HG02623 (cell line): ENCODE data around the gene KLF5.
"Not testable (repeated sequence)": the region's sequence is repeated elsewhere in the genome, so short reads cannot be mapped to it uniquely, and the experiment has no call there.

Experiments
- ATAC-seq: cut with Tn5 transposase; IDR thresholded peaks from one replicate; pipeline ENCODE4 v1.9.1; 2021; ENCODE audit warnings: moderate library complexity; ENCODE audit not compliant: unreplicated experiment

KLF5 gene

DNA sequence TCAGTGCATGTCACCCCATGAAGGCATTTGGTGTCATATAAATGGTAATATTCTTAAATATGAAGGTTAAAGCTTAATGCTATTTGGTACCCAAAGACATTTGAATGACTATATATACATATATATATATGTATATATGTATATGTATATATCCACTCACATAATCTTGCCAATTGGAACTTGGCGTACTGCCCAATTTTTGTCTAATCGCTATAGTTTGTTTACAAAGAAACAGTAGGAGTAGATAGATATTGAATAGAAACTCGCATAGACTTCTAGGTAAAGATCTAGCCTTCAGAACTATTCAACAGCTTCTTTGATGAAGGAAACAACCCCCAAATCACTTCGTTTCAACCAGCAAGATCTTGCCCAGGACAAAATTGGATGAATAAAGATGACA is 24.1 kb downstream of the KLF5 start:
- no peak for ATAC-seq

DNA sequence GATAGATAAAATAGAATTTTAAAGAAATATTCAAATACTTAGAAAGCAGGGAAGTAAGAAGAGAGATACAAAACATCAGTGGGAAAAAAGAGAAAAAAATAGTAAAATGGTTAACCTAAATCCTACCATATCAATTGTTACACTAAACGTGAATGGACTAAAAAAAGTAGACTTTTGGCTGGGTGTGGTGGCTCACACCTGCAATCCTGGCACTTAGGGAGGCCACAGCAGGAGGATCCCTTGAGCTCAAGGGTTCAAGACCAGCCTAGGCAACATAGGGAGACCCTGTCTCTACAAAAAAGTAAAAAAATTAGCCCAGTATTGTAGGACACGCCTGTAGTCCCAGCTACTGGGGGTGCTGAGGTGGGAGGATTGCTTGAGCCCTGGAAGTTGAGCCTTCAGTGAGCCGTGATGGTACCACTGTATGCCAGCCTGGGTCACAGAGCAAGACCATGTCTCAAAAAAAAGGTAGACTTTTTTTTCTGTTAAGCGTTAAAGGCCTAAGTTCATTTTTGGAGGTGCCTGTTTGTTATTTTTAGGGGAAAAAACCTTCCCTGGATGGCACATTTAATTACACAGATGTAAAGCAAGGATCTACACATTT is 29.6 kb downstream of the KLF5 start:
- ATAC-seq, result no peak

- no peak for ATAC-seq
Observed at GRCh38 chr13:73089213-73089612, 30.4 kb downstream of the KLF5 start.

GRCh38 chr13:73090116-73090822 is 31.5 kb downstream of the KLF5 start:
- ATAC-seq, result peak; percentile 50

DNA sequence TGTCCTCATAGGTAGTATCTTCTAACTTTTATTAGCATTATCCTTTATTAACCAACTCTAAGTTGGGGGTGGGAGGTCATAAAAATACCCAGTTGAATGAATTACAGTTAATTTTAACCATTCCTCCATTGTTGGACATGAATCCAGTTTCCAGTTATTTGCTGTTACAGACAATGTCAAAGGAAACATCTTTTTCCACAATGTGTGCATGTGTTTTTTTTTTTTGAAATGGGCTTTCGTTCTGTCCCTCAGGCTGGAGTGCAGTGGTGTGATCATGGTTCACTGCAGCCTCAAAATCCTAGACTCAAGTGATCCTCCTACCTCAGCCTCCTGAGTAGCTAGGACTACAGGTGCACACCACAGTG is 32.0 kb downstream of the KLF5 start:
- ATAC-seq, result no peak

DNA sequence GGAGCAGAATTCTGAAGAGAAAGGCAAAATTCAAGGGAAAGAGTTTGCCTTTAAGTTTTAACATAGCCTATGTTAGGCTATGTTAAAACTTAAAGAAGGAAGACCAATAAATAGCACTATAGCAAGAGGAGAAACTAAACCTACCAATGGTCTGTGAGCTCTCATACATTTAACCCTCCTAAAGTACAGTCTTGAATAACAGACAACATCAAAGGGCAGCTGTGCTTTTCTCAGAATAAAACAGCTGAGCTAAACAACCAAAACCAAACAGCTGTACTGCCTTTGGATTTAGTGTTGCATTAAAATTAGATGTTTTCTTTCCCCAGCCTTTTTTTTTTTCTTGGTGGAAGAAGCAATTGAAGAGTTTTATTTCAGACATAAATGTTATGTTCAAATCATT is 34.0 kb downstream of the KLF5 start:
- ATAC-seq, result no peak

DNA sequence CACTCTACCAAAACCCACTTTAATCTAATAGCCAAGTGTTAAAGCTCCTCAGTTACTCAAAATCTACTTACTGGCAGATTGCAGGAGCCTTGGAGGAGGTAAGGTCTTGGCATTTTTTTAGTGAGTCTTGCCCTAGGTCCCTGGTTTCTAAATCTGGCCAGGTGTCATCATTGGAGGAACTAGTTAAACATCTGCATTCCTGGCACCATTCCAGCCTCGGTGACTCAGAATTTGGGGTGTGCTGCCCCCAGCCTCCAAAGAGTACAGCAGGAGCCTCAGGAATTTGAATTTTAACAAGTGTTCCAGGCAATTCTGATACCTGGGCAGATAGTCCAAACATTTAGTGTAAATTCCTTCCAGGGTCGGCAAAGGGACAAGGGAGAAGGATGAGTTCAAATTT is 37.4 kb downstream of the KLF5 start:
- ATAC-seq, result no peak

DNA sequence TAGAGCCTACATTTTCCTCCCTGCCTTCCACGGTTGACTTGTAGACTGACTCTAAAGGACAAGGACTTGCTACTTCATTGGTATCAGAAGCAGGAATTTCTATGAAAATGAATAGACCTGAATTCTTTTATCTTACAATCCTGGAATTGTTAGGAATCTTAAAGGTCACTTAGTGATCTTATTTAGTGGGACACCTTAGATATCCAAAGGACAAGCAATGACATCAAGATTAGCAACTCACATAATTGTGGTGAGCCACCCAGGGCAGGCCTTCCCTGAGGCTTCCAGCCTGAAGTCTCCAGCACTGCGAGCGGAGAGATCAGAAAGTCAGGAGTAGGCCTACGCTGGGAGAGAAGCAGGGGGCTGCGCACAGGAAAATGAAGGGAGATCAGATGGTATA is 37.8 kb downstream of the KLF5 start:
- no peak for ATAC-seq

DNA sequence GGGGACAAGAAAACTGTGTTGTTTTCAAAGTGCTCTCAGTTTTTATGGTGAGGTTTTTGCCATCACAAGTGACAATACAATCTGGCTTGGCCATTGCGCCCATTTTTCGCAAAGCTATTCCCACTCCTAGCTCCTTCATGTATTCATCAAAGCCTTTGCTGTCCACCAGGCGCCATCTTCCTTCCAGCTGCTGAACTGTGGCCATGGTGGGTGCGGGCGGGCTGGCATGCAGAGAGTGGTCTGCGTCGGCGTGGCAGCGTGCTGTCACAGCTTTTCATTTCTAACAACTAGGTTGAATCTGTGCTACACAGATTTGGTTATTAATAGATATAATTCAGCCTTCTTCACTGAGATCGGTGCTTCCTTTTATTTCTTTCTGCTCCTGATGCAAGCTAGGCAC is 42.0 kb downstream of the KLF5 start:
- ATAC-seq, result not testable (repeated sequence)

- ATAC-seq, result no peak
Observed at GRCh38 chr13:73101351-73102007, 42.7 kb downstream of the KLF5 start.

- ATAC-seq, result no peak
Observed at GRCh38 chr13:73103238-73103637, 44.4 kb downstream of the KLF5 start.

DNA sequence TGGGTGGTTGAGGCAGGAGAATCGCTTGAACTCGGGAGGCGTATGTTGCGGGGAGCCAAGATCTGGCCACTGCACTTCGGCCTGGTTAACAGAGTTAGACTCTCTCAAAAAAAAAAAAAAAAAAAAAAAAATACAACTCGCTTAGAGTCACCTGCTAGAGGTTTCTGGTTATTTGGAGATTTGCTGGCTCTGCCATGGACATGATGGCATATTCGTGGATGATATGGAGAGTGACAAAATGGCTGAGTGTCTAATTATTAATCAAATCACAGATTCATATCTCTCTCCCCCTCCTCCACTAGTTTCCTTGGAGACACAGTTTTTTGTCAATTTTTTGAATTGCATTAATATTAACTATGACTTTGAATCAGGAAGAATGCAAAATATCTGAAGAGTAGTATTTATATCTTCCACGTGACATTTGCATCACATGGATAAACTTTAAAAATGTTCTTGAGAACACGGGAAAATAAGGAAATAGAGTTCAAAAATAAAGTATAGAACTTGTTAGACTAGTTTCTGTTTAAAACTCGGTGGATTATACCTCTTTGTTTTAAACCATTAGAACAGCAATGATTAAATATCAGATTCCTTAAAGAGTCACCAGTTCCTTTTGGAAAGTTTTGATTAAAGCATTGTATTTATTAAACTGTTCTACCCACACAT is 47.8 kb downstream of the KLF5 start:
- ATAC-seq, result no peak

GRCh38 chr13:73107481-73107880 is 48.7 kb downstream of the KLF5 start:
- no peak for ATAC-seq

DNA sequence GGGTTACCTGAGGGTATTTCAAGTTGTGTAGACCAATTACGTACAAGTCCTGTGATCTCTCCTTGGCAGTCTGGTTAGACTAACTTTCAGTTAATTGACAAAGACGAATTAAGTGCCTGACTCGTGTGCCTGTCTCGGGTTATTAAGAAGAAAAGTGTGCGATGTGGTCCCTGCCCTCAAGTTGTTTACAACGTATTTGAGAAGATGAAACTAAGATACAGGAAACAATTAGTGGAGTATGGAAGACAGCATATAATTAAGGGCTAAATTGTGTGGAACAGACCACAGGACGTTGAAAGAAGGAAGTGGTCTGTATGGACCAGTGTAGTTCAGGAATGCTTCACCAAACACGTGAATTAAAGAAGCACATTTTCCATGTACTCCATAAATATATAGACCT is 49.2 kb downstream of the KLF5 start:
- no peak for ATAC-seq

DNA sequence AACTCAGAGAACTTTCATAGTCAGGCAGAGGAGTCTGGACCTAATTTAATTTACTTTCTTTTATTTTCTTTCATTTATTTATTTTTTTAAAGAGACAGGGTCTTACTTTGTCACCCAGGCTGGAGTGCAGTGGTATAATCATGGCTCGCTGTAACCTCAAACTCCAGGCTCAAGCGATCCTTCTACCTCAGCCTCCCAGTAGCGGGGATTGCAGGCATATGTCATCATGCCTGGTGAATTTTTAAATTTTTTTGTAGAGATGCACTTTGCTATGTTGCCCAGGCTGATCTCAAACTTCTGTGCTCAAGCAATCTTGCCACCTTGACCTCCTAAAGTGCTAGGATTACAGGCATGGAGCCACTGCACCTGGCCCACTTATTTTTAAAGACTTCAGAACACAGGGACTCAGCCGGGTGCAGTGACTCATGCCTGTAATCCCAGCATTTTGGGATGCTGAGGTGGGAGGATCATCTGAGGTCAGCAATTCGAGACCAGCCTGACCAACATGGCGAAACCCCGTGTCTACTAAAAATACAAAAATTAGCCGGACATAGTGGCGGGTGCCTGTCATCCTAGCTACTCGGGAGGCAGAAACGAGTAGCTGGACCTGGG is 50.6 kb downstream of the KLF5 start:
- no peak for ATAC-seq

DNA sequence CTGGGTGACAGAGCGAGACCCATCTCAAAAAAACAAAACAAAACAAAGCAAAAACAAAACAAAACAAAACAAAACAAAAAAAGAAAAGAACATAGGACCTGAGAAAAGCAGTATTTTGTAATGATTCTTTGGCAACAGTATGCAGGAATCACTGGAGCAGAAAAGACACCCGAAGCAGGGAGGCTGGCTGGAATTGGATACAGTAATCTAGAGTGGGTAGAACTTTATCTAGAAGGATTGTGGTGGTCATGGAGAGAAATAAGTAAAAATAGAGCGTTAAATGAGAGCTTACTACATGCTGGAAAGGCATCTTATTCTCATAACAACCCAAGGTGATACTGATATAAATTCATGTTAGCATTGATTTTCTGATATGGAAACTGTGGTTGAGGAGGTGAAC is 51.2 kb downstream of the KLF5 start:
- ATAC-seq, result no peak

- ATAC-seq, result no peak
Observed at GRCh38 chr13:73110814-73111213, 52.0 kb downstream of the KLF5 start.

DNA sequence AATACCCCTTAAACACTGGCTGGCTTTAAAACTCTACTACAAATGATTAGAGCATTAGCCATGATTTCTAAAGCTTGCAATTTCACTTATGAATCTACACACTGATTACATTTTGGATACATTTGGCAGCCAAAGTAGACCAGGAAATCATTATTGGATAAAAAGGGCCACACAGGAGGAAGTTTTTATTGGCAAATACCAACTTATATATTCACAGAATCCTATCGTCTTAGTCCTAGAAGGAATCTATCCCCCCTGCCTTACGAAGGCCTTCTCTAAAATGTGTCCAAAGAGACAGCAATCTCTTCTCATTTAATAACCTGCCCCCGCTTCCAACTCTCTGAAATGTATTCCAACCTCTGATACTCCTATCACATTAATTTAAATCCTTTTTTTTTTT is 52.5 kb downstream of the KLF5 start:
- ATAC-seq, result no peak

DNA sequence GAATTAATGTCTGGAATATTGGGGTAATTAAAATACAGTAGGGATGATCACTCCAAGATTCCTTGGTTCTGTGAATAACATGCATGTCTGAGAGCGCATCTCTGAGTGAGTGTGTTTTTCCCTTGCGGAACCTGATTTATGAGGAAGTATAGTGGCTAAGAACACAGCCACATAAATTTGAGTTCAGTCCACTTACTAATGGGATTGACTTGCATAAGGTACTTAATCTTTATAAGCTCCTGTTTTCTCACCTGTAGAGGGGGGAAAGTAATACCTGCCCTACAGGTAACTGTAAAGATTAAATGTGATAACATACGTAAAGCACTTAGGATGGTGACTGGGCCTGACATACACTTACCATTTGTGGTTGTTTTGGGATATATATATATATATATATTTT is 60.8 kb downstream of the KLF5 start:
- ATAC-seq, result no peak
